ENCODE data around the gene COL6A2. TPM values are rescaled to one million over a fixed set of nuclear protein-coding genes. Genes with fewer than 3 reads are reported as not detected.

The COL6A2 gene
- polyA plus RNA-seq, 1 of the 3 experiments (the other 2 are of a cell fraction) = 108 TPM

GRCh38 chr21:46153247-46154154, 55.6 kb downstream of the COL6A2 start:
- Histone ChIP-seq H2AFZ (ENCODE audit: low read depth) (no peak overlapping the region), H4K20me1 (ENCODE audit: insufficient read depth) (no peaks in the 10 kb centered on the region), H3K27ac (ENCODE audit: low read depth in 2 of 2, low read length in 1 of 2) (no peak overlapping the region; a peak in 1 of 4 replicates), H3K36me3 (replicated peaks in 1 of 2; ENCODE audit: control insufficient read depth in 1 of 2, insufficient read depth in 2 of 2, low read length in 1 of 2) (no peaks in the 10 kb centered on the region), H3K4me3 (ENCODE audit: low read depth in 2 of 2, low read length in 1 of 2) (no peak overlapping the region; a peak in 1 of 4 replicates), H3K79me2 (ENCODE audit: insufficient read depth) (no peaks in the 10 kb centered on the region), H3F3A (replicated peaks; ENCODE audit: insufficient read depth) (no peaks in the 10 kb centered on the region), H3K4me1 (ENCODE audit: control insufficient read depth in 1 of 2, insufficient read depth in 2 of 2, low read depth in 1 of 2, low read length in 1 of 2) (peaks cover 0 to 4% of the 10 kb centered on the region in 2 experiments; a peak in 2 of 4 replicates), H3K4me2 (no peak overlapping the region), H3K9me3 (no peaks in the 10 kb centered on the region), H3K9me2 (no peaks in the 10 kb centered on the region), H3K27me3 (ENCODE audit: insufficient read depth) (no peaks in the 10 kb centered on the region), H3K9ac (no peak overlapping the region)
- TF ChIP-seq CHD2 (IDR thresholded peaks at IDR 0.05; ENCODE audit: low read length, partially characterized antibody) (peak; percentile 18), SMC3 (IDR thresholded peaks at IDR 0.05; ENCODE audit: low read depth, low read length) (peak; percentile 30; the same call in 1 of the 2 replicates), REST (IDR thresholded peaks at IDR 0.05; ENCODE audit: low read depth, low read length) (no peak), CTCF (IDR thresholded peaks at IDR 0.05) (peak; percentile 75), RAD21 (IDR thresholded peaks at IDR 0.05; ENCODE audit: low read length) (peak; percentile 63), GATA2 (CRISPR knock-in tag; IDR thresholded peaks at IDR 0.05) (no peak), ELF1 (IDR thresholded peaks at IDR 0.05) (no peak), TEAD4 (IDR thresholded peaks at IDR 0.05; ENCODE audit: borderline replicate concordance, insufficient read depth) (no peak)
- peak; percentile 92 for DNase-seq
- 46% methylated on average over 7 of the region's 33 CpGs for WGBS (ENCODE audit: low lambda C conversion rate)
- ChIA-PET POLR2A (interaction anchor here (0.5 to 1.5 kb wide), 3 partner anchors 10 to 182 kb away, joined by 3 read pairs; no protein-coding TSS in a partner anchor), CTCF (interaction anchor here (0.5 to 1.9 kb wide), 25 partner anchors 10 to 486 kb away, joined by 3 to 15 read pairs (median 4); partner anchors contain the start of gene MCM3AP)

All from SK-N-SH (cell line).